Measurements from ENCODE around the gene ASXL2.

DNA sequence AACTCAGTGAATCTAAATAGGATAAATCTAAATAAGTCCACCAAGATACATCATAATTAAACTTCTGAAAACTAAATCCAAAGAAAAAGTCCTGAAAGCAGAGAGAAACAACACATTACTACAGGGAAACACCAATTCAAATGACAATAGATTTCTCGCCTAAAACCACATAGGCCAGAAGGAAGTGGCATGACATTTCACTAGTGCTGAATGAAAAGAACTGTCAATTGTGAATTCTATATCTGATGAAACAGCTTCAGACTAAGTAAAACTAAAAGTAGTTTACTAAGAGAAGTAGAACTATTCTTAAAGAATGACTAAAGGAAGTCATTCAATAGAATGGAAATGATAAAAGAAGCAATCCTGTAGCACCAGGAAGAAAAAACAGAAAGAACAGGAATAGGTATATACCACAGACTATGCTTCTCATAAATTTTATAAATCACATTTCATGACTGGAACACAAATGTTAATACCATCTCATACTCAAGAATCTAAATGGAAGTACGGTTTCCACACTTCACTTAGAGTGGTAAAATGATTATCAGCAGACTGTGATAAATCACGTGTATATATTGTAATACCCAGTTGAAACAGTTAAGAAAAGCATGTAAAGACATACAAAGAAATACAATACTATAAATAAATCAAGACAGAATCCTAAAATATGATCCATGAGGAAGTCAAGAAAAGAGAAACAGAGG is 46.4 kb downstream of the ASXL2 start:
- no peak for TF ChIP-seq POLR2A (IDR thresholded peaks at IDR 0.05; ENCODE audit: low read depth, low read length)
- no peak for TF ChIP-seq TAF1 (IDR thresholded peaks at IDR 0.05; ENCODE audit: low read depth, low read length)
- TF ChIP-seq POU2F2 (IDR thresholded peaks at IDR 0.05; ENCODE audit: low read depth, low read length): no peak
